ENCODE data around the gene PLXDC1.
"Not testable (repeated sequence)": the region's sequence is repeated elsewhere in the genome, so short reads cannot be mapped to it uniquely, and the experiment has no call there.

PLXDC1 gene

GRCh38 chr17:39178536-39178935 lies 27.1 kb upstream of the PLXDC1 start:
- no peak for DNase-seq

DNA sequence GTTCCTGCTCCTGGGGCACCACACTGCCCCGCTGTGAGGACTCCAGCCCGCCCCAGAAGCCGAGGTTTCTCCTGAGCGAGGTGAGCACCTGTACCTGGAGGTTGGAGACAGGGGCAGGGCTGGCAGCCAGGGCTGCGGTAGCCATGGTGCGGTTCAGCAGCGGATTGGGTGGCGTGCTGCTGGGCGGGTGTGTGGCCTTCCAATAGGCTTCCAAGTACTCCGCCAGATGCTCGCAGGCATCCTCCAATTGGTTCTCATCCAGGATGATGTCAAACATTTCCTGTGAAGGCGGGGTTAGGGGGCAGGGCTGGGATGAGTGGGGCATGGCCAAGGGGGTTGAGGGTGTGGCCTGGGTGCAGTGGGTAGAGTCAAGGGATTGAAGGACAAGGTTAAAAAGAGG lies 25.8 kb upstream of the PLXDC1 start:
- no peak for DNase-seq

- no peak for DNase-seq
Measured at GRCh38 chr17:39175695-39176093, 24.3 kb upstream of the PLXDC1 start.

- peak; percentile 53 for DNase-seq
Measured at GRCh38 chr17:39174920-39175694, 23.7 kb upstream of the PLXDC1 start.

GRCh38 chr17:39173526-39174274 lies 22.3 kb upstream of the PLXDC1 start:
- peak; percentile 29 for DNase-seq

- DNase-seq, result no peak
Measured at GRCh38 chr17:39173080-39173479, 21.6 kb upstream of the PLXDC1 start.

GRCh38 chr17:39171933-39172332 lies 20.5 kb upstream of the PLXDC1 start:
- no peak for DNase-seq

GRCh38 chr17:39170558-39170957 lies 19.1 kb upstream of the PLXDC1 start:
- no peak for DNase-seq

GRCh38 chr17:39170109-39170508 lies 18.7 kb upstream of the PLXDC1 start:
- DNase-seq, result no peak

DNA sequence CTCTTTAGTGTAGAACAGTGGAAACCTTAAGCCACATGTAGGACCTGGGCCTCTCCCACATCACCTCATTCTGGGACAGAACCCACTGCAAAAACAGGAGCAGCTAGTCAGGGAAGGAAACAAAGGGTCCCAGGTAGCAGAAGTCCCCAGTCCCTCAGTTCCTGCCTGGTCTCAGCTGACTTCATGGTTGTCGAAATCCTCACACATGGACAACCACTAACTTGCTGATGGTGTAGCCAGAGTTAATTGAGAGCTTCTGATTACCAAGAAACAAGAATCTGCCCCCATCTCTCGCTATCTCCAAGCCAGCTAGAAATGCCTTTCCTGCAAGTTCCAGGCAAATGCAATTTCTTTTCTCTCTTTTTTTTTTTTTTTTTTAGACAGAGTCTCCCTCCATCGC lies 18.1 kb upstream of the PLXDC1 start:
- no peak for DNase-seq

DNA sequence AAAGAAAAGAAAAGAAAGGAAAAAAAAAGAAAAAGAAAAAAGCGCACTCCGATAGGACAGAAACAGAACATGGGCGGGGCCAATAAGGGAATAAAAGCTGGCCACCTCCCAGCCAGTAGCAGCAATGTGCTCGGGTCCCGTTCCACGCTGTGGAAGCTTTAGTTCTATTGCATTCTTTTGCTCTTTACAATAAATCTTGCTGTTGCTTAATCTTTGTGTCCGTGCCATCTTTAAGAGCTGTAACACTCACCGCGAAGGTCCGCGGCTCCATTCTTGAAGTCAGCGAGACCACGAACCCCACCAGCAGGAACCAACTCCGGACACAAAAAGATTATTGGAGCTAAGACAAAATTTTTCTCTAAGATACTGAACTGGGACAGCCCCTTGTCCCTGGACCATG lies 17.7 kb upstream of the PLXDC1 start:
- DNase-seq, result no peak

DNA sequence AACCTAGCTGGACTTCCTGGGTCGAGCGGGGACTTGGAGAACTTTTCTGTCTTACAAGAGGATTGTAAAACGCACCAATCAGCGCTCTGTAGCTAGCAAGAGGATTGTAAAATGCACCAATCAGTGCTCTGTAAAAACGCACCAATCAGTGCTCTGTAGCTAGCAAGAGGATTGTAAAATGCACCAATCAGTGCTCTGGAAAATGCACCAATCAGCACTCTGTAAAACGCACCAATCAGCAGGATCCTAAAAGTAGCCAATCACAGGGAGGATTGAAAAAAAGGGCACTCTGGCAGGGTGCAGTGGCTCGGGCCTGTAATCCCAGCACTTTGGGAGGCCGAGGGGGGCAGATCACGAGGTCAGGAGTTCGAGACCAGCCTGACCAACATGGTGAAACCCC lies 17.1 kb upstream of the PLXDC1 start:
- DNase-seq, result not testable (repeated sequence)

DNA sequence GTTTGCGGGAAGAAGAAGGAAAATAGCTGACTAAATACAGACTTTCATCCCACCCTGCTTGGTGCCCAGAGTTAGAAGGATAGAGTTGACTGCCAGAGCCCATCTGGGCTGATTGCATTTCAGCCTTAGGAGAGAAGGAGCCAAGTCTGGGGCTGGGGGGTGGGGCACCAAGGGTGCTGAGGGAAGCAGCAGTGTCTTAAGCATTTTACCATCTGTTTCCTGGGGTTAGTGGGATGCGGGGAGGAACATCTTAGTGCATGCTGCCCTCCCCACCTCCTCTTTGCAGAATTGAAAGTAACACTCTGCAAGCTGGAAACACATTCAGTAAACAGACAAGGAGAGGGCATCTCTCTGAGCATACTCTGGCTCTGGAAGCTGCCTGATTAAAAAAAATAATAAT lies 16.0 kb upstream of the PLXDC1 start:
- DNase-seq, result peak; percentile 67

DNA sequence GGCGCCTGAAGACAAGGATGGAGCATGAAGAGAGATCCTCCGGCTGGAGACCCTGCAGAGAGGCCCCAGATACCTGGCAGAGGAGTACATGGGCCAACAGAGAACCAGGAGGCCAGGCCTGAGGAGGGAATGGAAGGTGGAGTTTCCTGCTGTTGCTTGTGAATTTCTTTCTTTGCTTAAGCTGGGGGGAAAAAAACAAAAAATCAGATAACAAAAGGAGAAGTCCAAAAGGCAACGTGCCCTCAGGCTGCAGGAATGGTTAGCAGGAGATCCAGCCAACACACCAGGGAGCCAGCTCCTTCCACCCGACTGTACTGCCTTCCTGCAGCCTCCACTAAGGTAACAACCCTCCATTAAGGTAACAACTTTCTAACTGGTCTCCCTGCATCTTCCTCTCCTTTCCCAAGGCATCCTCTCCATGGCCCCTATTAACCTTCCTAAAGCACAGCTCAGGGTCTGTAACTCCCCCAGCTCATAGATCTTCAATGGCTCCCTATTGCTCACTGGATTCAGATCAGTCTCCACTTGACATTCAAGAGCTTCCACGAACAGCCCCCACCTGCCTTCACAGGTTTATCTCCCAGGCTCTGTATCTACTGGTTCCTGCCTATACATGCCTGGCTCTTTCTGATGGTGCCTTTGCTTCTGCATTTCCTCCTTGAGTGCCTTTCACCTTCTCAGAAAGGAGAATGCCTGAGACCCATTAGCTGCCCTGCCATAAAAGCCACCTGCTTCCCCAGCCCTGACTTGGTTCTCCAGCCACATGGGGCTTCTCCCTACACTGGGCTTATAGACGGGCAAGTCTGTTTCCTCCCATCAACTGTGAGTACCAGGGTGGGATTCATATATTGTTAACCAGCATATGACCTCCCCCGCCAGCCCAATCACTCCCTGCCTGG lies 15.2 kb upstream of the PLXDC1 start:
- no peak for DNase-seq

DNA sequence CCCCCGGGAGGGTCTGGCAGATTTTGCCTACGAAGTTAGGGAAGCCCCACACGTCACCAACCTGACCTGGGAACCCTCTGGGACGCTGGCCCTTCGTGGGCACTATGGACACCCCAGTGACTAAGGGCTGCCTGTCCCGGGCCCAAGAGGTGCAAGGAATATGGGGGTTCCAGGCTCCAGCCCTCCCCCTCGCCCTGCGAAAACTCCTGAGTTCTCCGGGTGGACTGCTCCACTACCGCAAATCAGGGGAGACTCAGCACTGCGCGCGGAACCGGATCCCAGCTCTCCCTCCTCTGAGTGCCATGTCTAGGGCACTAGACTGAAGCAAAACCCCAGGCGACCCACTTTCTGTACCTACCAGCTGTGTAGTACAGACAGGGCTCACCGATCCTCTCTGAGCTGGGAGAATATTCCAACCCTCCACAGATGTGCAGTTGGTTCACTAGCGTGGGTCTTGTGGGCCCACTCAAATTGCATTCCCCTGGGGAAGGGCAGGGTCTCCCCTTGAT lies 14.5 kb upstream of the PLXDC1 start, which contains the start of gene ARL5C:
ARL5C (minus strand) TSS at position 321 of the 509 bp plus-strand sequence. CDS start 401 bp downstream, outside the sequence.
- no peak for DNase-seq

- DNase-seq, result no peak
Measured at GRCh38 chr17:39165178-39165840, 13.9 kb upstream of the PLXDC1 start.

GRCh38 chr17:39164675-39165143 lies 13.3 kb upstream of the PLXDC1 start:
- peak; percentile 91 for DNase-seq

GRCh38 chr17:39161962-39162361 lies 10.5 kb upstream of the PLXDC1 start:
- DNase-seq, result no peak

- no peak for DNase-seq
Measured at GRCh38 chr17:39158623-39159022, 7.2 kb upstream of the PLXDC1 start.

- DNase-seq, result no peak
Measured at GRCh38 chr17:39156491-39156890, 5.1 kb upstream of the PLXDC1 start.

GRCh38 chr17:39155654-39156053 lies 4.2 kb upstream of the PLXDC1 start:
- no peak for DNase-seq

- DNase-seq, result peak; percentile 96
Measured at GRCh38 chr17:39153599-39154051, 2.2 kb upstream of the PLXDC1 start.
